RWPE2 (cell line): ENCODE data around the gene ADAM8.
"Not testable (repeated sequence)": the region's sequence is repeated elsewhere in the genome, so short reads cannot be mapped to it uniquely, and the experiment has no call there.

Source experiments
- ATAC-seq: fragments of 200-7000 bp; cut with Tn5 transposase; 3 replicates; pipeline ENCODE4 v1.9.1; 2021; ENCODE audit warnings: low read depth
- DNase-seq: peaks from one replicate; pipeline ENCODE4 v3.0.0-alpha.2; 2020; ENCODE audit warnings: low spot score
- H3K27ac ChIP-seq: fragments of 450-650 bp; 2 replicates; pipeline ENCODE4 v1.5.1; 2017; ENCODE audit warnings: mild to moderate bottlenecking; ENCODE audit not compliant: poor library complexity, severe bottlenecking
- H3K27me3 ChIP-seq: fragments of 250-450 bp; sonication (Bioruptor Pico); 2 replicates; pipeline ENCODE4 v1.5.1; 2021; ENCODE audit warnings: mild to moderate bottlenecking, moderate library complexity; ENCODE audit not compliant: insufficient read depth, poor library complexity, severe bottlenecking
- H3K36me3 ChIP-seq: fragments of 250-450 bp; sonication (Bioruptor Pico); 2 replicates; pipeline ENCODE4 v1.5.1; 2020; ENCODE audit warnings: low read depth, mild to moderate bottlenecking, moderate library complexity
- H3K4me1 ChIP-seq: fragments of 250-450 bp; sonication (Bioruptor Pico); 2 replicates; pipeline ENCODE4 v1.5.1; 2021; ENCODE audit warnings: mild to moderate bottlenecking, moderate library complexity; ENCODE audit not compliant: insufficient read depth, poor library complexity, severe bottlenecking
- H3K4me3 ChIP-seq: fragments of 250-450 bp; sonication (Bioruptor Pico); 2 replicates; pipeline ENCODE4 v1.5.1; 2021; ENCODE audit warnings: mild to moderate bottlenecking, moderate library complexity; ENCODE audit not compliant: severe bottlenecking
- H3K9me3 ChIP-seq: fragments of 250-450 bp; sonication (Bioruptor Pico); 2 replicates; pipeline ENCODE4 v1.5.1; 2021; ENCODE audit warnings: mild to moderate bottlenecking, moderate library complexity; ENCODE audit not compliant: severe bottlenecking
- CTCF ChIP-seq: fragments of 450-650 bp; IDR thresholded peaks from one replicate; pipeline ENCODE4 v1.5.1; 2017; ENCODE audit warnings: mild to moderate bottlenecking, moderate library complexity; ENCODE audit not compliant: poor library complexity, severe bottlenecking

Gene ADAM8

GRCh38 chr10:133267829-133268228 lies 8.8 kb downstream of the ADAM8 start:
- Histone ChIP-seq H3K36me3 (peaks cover 10% of the 10 kb centered on the region), H3K4me1 (peaks cover 4% of the 10 kb centered on the region), H3K9me3 (no peaks in the 10 kb centered on the region), H3K4me3 (no peak overlapping the region), H3K27ac (no peak overlapping the region), H3K27me3 (no peaks in the 10 kb centered on the region)
- ATAC-seq (no peak), DNase-seq (no peak)
- TF ChIP-seq CTCF = no peak

DNA sequence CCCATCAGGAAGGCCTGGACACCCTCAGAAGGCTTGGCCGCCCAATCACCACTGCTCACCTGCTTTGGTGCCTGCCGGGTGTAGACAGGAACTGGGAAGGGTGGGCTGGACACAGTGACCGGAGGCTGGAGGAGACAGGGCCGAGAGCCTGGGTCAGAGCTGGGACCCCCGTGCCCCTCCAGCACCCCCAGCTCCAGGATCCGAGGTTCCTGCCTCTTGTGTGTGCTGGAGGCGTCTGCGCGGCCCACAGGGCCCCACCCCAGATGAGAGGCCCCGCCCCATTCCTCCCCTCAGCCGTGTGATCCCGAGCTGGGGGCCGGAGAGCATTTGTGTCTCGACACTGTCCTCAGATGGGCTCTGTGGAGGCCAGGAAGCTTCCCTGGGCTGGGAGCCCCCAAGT lies 9.4 kb downstream of the ADAM8 start:
- TF ChIP-seq CTCF = no peak
- no peak for ATAC-seq
- no peak overlapping the region for H3K4me3 ChIP-seq
- H3K9me3 ChIP-seq = no peaks in the 10 kb centered on the region
- H3K27ac ChIP-seq = no peak overlapping the region
- H3K4me1 ChIP-seq = peaks cover 8% of the 10 kb centered on the region
- H3K36me3 ChIP-seq = peaks cover 10% of the 10 kb centered on the region
- no peaks in the 10 kb centered on the region for H3K27me3 ChIP-seq
- DNase-seq = no peak

DNA sequence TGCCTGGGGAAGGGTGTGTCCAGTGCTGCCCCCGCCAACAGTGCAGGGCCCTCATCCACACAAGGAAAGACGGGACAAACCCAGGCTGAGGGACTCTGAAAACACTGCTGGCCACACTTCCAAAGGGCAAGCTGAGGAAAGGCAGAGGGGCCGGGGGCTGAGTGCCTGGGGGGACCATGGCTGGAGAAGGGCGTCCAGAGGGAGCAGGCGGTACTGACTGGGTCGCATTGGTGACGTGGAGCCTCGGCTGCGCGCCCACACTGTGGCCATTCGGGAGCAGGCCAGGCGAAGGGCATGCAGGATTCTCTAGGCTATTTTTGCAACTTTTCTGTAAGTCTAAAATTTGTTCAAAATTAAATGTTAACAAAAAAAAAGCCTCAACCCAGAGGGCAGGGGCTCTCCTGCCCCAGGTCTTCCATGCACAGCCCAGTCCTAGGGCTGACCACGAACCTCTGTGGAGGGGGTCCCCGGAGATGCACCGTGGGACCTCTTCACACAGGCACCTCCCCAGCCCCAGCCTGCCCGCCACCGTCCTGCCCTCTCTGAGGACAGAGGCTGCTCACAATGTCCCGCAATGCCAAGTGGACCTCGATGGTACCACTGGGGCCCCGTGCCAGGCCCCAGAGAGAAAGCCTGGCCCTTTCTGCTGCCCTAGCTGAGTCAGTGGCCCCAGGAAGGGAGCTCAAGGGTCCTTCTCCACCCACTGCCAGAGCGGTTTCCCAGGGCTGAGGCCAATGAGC lies 10.4 kb downstream of the ADAM8 start:
- H3K27me3 ChIP-seq = no peaks in the 10 kb centered on the region
- H3K27ac ChIP-seq = no peak overlapping the region
- H3K4me1 ChIP-seq = peaks cover 12% of the 10 kb centered on the region
- ATAC-seq (no peak), DNase-seq (no peak)
- H3K4me3 ChIP-seq = no peak overlapping the region
- TF ChIP-seq CTCF = no peak
- no peaks in the 10 kb centered on the region for H3K9me3 ChIP-seq
- peaks cover 5% of the 10 kb centered on the region for H3K36me3 ChIP-seq

DNA sequence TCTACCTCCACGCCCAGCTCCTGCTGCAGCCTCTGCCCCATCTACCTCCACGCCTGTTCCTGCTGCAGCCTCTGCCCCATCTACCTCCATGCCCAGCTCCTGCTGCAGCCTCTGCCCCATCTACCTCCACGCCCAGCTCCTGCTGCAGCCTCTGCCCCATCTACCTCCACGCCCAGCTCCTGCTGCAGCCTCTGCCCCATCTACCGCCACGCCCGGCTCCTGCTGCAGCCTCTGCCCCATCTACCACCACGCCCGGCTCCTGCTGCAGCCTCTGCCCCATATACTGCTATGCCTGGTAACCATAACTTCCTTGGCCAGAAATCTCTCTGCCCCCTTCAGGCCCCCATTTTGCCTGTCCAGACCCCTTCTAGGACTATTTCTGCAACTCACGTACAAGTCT lies 11.6 kb downstream of the ADAM8 start:
- H3K4me1 ChIP-seq = peaks cover 14% of the 10 kb centered on the region

GRCh38 chr10:133264461-133264860 lies 12.2 kb downstream of the ADAM8 start:
- no peak for DNase-seq
- H3K9me3 ChIP-seq = no peaks in the 10 kb centered on the region
- no peak overlapping the region for H3K27ac ChIP-seq
- H3K27me3 ChIP-seq = no peaks in the 10 kb centered on the region
- no peak for ATAC-seq
- H3K4me1 ChIP-seq = peaks cover 18% of the 10 kb centered on the region
- peaks cover 4% of the 10 kb centered on the region for H3K36me3 ChIP-seq
- TF ChIP-seq CTCF = no peak
- no peak overlapping the region for H3K4me3 ChIP-seq

More for the DNA sequence above, 11.6 kb downstream of the ADAM8 start:
- not testable (repeated sequence) for ATAC-seq, H3K4me3 ChIP-seq, H3K27me3 ChIP-seq, H3K9me3 ChIP-seq, DNase-seq, H3K36me3 ChIP-seq, H3K27ac ChIP-seq
